Mesothelial cell of epicardium (in vitro differentiated cells): ENCODE measurements around the gene HOXA10. TPM values are rescaled to one million over a fixed set of nuclear protein-coding genes. Genes with fewer than 3 reads are reported as not detected.

Experiments
- DNase-seq, 2 experiments: peaks; one replicate each; pipeline ENCODE4 v3.0.0; 2021; ENCODE audit warnings: low spot score in 2 of 2; ENCODE audit not compliant: unreplicated experiment in 2 of 2
- H3K27ac Mint-ChIP-seq: 2 replicates; pipeline ENCODE4 v1.8.0; 2021; ENCODE audit warnings: mixed read lengths
- H3K27me3 Mint-ChIP-seq: 2 replicates; pipeline ENCODE4 v1.8.0; 2021; ENCODE audit warnings: low read depth, mixed read lengths
- H3K36me3 Mint-ChIP-seq: 2 replicates; pipeline ENCODE4 v1.8.0; 2021; ENCODE audit warnings: mixed read lengths
- H3K4me1 Mint-ChIP-seq: 2 replicates; pipeline ENCODE4 v1.8.0; 2021; ENCODE audit warnings: mixed read lengths
- H3K4me3 Mint-ChIP-seq: 2 replicates; pipeline ENCODE4 v1.8.0; 2021; ENCODE audit warnings: mild to moderate bottlenecking, moderate library complexity, mixed read lengths
- H3K9me3 Mint-ChIP-seq: 2 replicates; pipeline ENCODE4 v1.8.0; 2021; ENCODE audit warnings: mixed read lengths
- CTCF ChIP-seq: fragments of 200-600 bp; sonication (generic); IDR thresholded peaks from one replicate; pipeline ENCODE4 v1.5.0; 2021; ENCODE audit warnings: antibody characterized with exemption; ENCODE audit not compliant: unreplicated experiment
- total RNA-seq: library from RNA; stranded (reverse); gene quantifications from 3 replicates; pipeline ENCODE4 v1.2.1, GENCODE V29; 2021

The HOXA10 gene
- total RNA-seq, 1 donor from 2014 or later = 14.4 TPM

- H3K36me3 Mint-ChIP-seq = peaks cover 32% of the 10 kb centered on the region
- no peaks in the 10 kb centered on the region for H3K9me3 Mint-ChIP-seq
- H3K4me3 Mint-ChIP-seq = peak overlapping the region; percentile 87
- peak overlapping the region; percentile 99 for H3K27ac Mint-ChIP-seq
- no peak for TF ChIP-seq CTCF
- H3K27me3 Mint-ChIP-seq = no peaks in the 10 kb centered on the region
- H3K4me1 Mint-ChIP-seq = peaks cover 72% of the 10 kb centered on the region
- peak in 1 of 2 experiments; percentile 41 for DNase-seq
Measured at GRCh38 chr7:27145165-27145913, 28.8 kb downstream of the HOXA10 start.

- peak in 1 of 2 experiments; percentile 56 for DNase-seq
- Mint-ChIP-seq H3K36me3 (peaks cover 35% of the 10 kb centered on the region), H3K27ac (peak overlapping the region; percentile 99), H3K9me3 (no peaks in the 10 kb centered on the region), H3K4me3 (peak overlapping the region; percentile 87), H3K4me1 (peaks cover 69% of the 10 kb centered on the region), H3K27me3 (no peaks in the 10 kb centered on the region)
- TF ChIP-seq CTCF = no peak
Measured at GRCh38 chr7:27144781-27145164, 29.3 kb downstream of the HOXA10 start.

- Mint-ChIP-seq H3K4me3 (peak overlapping the region; percentile 87), H3K27ac (peak overlapping the region; percentile 99), H3K27me3 (no peaks in the 10 kb centered on the region), H3K36me3 (peaks cover 36% of the 10 kb centered on the region), H3K9me3 (no peaks in the 10 kb centered on the region), H3K4me1 (peaks cover 65% of the 10 kb centered on the region)
- peak; percentile 44 for TF ChIP-seq CTCF
- DNase-seq = no peak
Measured at GRCh38 chr7:27143950-27144780, 30.0 kb downstream of the HOXA10 start.

- no peaks in the 10 kb centered on the region for H3K9me3 Mint-ChIP-seq
- DNase-seq = peak; percentile 83 to 96
- TF ChIP-seq CTCF = peak; percentile 96
- H3K4me3 Mint-ChIP-seq = peak within 1 kb of the TSS; percentile 87
- H3K4me1 Mint-ChIP-seq = peaks cover 64% of the 10 kb centered on the region
- peaks cover 44% of the 10 kb centered on the region for H3K36me3 Mint-ChIP-seq
- H3K27ac Mint-ChIP-seq = peak within 1 kb of the TSS; percentile 100
- no peaks in the 10 kb centered on the region for H3K27me3 Mint-ChIP-seq
Measured at GRCh38 chr7:27143023-27143949, 30.8 kb downstream of the HOXA10 start, which contains the start of gene HOXA5. Gene HOXA5 (minus strand): TSS chr7:27143681. CDS start chr7:27143607, 74 bp downstream.

GRCh38 chr7:27142580-27143022 lies 31.5 kb downstream of the HOXA10 start:
- Mint-ChIP-seq H3K4me1 (peaks cover 67% of the 10 kb centered on the region), H3K27me3 (no peaks in the 10 kb centered on the region), H3K36me3 (peaks cover 49% of the 10 kb centered on the region), H3K9me3 (no peaks in the 10 kb centered on the region), H3K4me3 (peak overlapping the region; percentile 87), H3K27ac (peak overlapping the region; percentile 100)
- DNase-seq = no peak
- no peak for TF ChIP-seq CTCF
